H1 (cell line): ENCODE data around the gene SYVN1. TPM values are rescaled to one million over a fixed set of nuclear protein-coding genes. Genes with fewer than 3 reads are reported as not detected.

Experiments used
- CTCF ChIA-PET: fragments of 300-600 bp; sonication (Branson Sonifier 250); formaldehyde crosslinking; loops from one replicate; lab custom pipeline; 2021; ENCODE audit not compliant: partially characterized antibody; lab: Charles Lee
- POLR2A ChIA-PET: fragments of 300-600 bp; sonication (Branson Sonifier 250); formaldehyde crosslinking; loops from one replicate; lab custom pipeline; 2021; ENCODE audit warnings: inconsistent platforms; ENCODE audit not compliant: partially characterized antibody; lab: Charles Lee
- DNase-seq, 2 experiments: peaks; one replicate each; pipeline versions ENCODE4 v3.0.0 to v3.0.0-alpha.2; 2010 to 2022; ENCODE audit warnings: low spot score in 2 of 2, low read depth in 1 of 2, mixed read lengths in 1 of 2
- FAIRE-seq: peaks from 2 replicates; lab custom pipeline; 2011; peaks lifted over from hg19 to GRCh38; lab: Jason Lieb, UNC
- H2AFZ ChIP-seq: 2 replicates; pipeline ENCODE4 v1.8.1; 2012; ENCODE audit warnings: low read length, inconsistent platforms
- H2AK5ac ChIP-seq: 2 replicates; pipeline ENCODE4 v1.6.1; 2013; ENCODE audit warnings: low read depth, low read length
- H2BK120ac ChIP-seq: replicated peaks from 2 replicates; pipeline ENCODE3; 2013; ENCODE audit warnings: low read depth, low read length, inconsistent platforms
- H2BK12ac ChIP-seq: 2 replicates; pipeline ENCODE4 v1.6.1; 2013; ENCODE audit warnings: low read depth, low read length
- H2BK15ac ChIP-seq: 2 replicates; pipeline ENCODE4 v1.6.1; 2013; ENCODE audit warnings: low read length
- H2BK20ac ChIP-seq: 2 replicates; pipeline ENCODE4 v1.6.1; 2013; ENCODE audit warnings: low read length
- H2BK5ac ChIP-seq: 2 replicates; pipeline ENCODE4 v1.6.1; 2013; ENCODE audit warnings: low read depth, low read length
- H3K14ac ChIP-seq: 2 replicates; pipeline ENCODE4 v1.6.1; 2013; ENCODE audit warnings: inconsistent platforms; ENCODE audit not compliant: insufficient read length
- H3K18ac ChIP-seq: 2 replicates; pipeline ENCODE4 v1.6.1; 2013; ENCODE audit warnings: low read length; ENCODE audit errors: extremely low read depth
- H3K23ac ChIP-seq: 2 replicates; pipeline ENCODE4 v1.6.1; 2013; ENCODE audit warnings: inconsistent platforms; ENCODE audit not compliant: insufficient read length
- H3K23me2 ChIP-seq: 2 replicates; pipeline ENCODE4 v1.6.1; 2013; ENCODE audit warnings: low read depth, low read length
- H3K27ac ChIP-seq: 2 replicates; pipeline ENCODE4 v1.6.1; 2011; ENCODE audit warnings: low read depth, low read length, inconsistent platforms
- H3K27me3 ChIP-seq, 4 experiments: replicated peaks in 1 of 4; 1 replicate in 1 of 4; 2 replicates in 3 of 4; pipeline versions ENCODE4 v1.6.1 to v1.8.1; 2011 to 2013; ENCODE audit warnings: low read length in 3 of 4, mild to moderate bottlenecking in 3 of 4, inconsistent platforms in 2 of 4, mixed read lengths in 2 of 4, moderate library complexity in 1 of 4; ENCODE audit not compliant: control insufficient read depth in 3 of 4, insufficient read depth in 3 of 4; ENCODE audit errors: extremely low read depth in 1 of 4
- H3K36me3 ChIP-seq, 4 experiments: 2 replicates each; pipeline versions ENCODE4 v1.6.1 to v1.8.1; 2011 to 2013; ENCODE audit warnings: mild to moderate bottlenecking in 4 of 4, low read length in 3 of 4, moderate library complexity in 2 of 4, control low read depth in 1 of 4, inconsistent platforms in 1 of 4; ENCODE audit not compliant: insufficient read depth in 4 of 4, control insufficient read depth in 2 of 4
- H3K4ac ChIP-seq: replicated peaks from 2 replicates; pipeline ENCODE3; 2013; ENCODE audit warnings: low read length, low read depth, mixed read lengths, inconsistent platforms; ENCODE audit not compliant: insufficient read length
- H3K4me1 ChIP-seq, 4 experiments: replicated peaks in 1 of 4; 1 replicate in 1 of 4; 2 replicates in 3 of 4; pipeline versions ENCODE4 v1.6.1 to v1.8.1; 2011 to 2013; ENCODE audit warnings: low read length in 3 of 4, inconsistent platforms in 2 of 4, mixed read lengths in 1 of 4; ENCODE audit not compliant: insufficient read depth in 4 of 4, control insufficient read depth in 3 of 4
- H3K4me2 ChIP-seq, 2 experiments: 2 replicates each; pipeline versions ENCODE4 v1.6.1 to v1.8.1; 2011 to 2013; ENCODE audit warnings: low read depth in 2 of 2, low read length in 2 of 2, control low read depth in 1 of 2, inconsistent platforms in 1 of 2, mild to moderate bottlenecking in 1 of 2; ENCODE audit not compliant: insufficient read depth in 1 of 2
- H3K4me3 ChIP-seq, 4 experiments: fragments of 200-600, 300-600 bp in 1 of 4; sonication (generic), shearing (Covaris generic), sonication (Bioruptor Twin) in 1 of 4; 2 replicates each; pipeline versions ENCODE4 v1.5.1 to v1.8.1; 2011 to 2016; ENCODE audit warnings: low read length in 4 of 4, low read depth in 3 of 4, control low read depth in 2 of 4, inconsistent platforms in 2 of 4, mild to moderate bottlenecking in 2 of 4, mixed read lengths in 1 of 4, moderate library complexity in 1 of 4; ENCODE audit not compliant: insufficient read depth in 2 of 4; ENCODE audit errors: extremely low read depth in 1 of 4
- H3K56ac ChIP-seq: replicated peaks from 2 replicates; pipeline ENCODE3; 2013; ENCODE audit warnings: low read depth, mild to moderate bottlenecking, mixed read lengths, low read length, inconsistent platforms; ENCODE audit not compliant: insufficient read length
- H3K79me1 ChIP-seq: 2 replicates; pipeline ENCODE4 v1.6.1; 2013; ENCODE audit warnings: low read depth, low read length, control low read depth
- H3K79me2 ChIP-seq, 2 experiments: 2 replicates each; pipeline versions ENCODE4 v1.6.1 to v1.8.1; 2012 to 2013; ENCODE audit warnings: low read length in 2 of 2, mild to moderate bottlenecking in 2 of 2, inconsistent platforms in 1 of 2; ENCODE audit not compliant: insufficient read depth in 2 of 2, control insufficient read depth in 1 of 2
- H3K9ac ChIP-seq, 4 experiments: replicated peaks in 1 of 4; 1 replicate in 1 of 4; 2 replicates in 3 of 4; pipeline versions ENCODE4 v1.6.1 to v1.8.1; 2011 to 2013; ENCODE audit warnings: low read depth in 3 of 4, low read length in 3 of 4, control low read depth in 2 of 4, mild to moderate bottlenecking in 2 of 4, moderate library complexity in 2 of 4, inconsistent platforms in 1 of 4; ENCODE audit errors: extremely low read depth in 1 of 4
- H3K9me3 ChIP-seq, 2 experiments: 2 replicates each; pipeline versions ENCODE4 v1.6.1 to v1.8.1; 2012 to 2013; ENCODE audit warnings: mild to moderate bottlenecking in 2 of 2, moderate library complexity in 2 of 2, control low read depth in 1 of 2, inconsistent platforms in 1 of 2, low read depth in 1 of 2, low read length in 1 of 2, mixed read lengths in 1 of 2; ENCODE audit not compliant: insufficient read depth in 2 of 2
- H4K20me1 ChIP-seq, 2 experiments: replicated peaks in 1 of 2; 2 replicates each; pipeline versions ENCODE3 to v1.8.1; 2011 to 2013; ENCODE audit warnings: inconsistent platforms in 2 of 2, low read length in 2 of 2, mild to moderate bottlenecking in 1 of 2; ENCODE audit not compliant: insufficient read depth in 2 of 2, control insufficient read depth in 1 of 2
- H4K5ac ChIP-seq: 2 replicates; pipeline ENCODE4 v1.6.1; 2013; ENCODE audit warnings: low read length, low read depth, mixed read lengths, inconsistent platforms; ENCODE audit not compliant: insufficient read length
- H4K8ac ChIP-seq: 2 replicates; pipeline ENCODE4 v1.8.0; 2013; ENCODE audit warnings: mild to moderate bottlenecking, moderate library complexity, low read length, inconsistent platforms; ENCODE audit not compliant: insufficient read depth; ENCODE audit errors: extremely low read depth
- H4K91ac ChIP-seq: replicated peaks from 2 replicates; pipeline ENCODE3; 2013; ENCODE audit warnings: low read length, mixed read lengths, inconsistent platforms; ENCODE audit not compliant: insufficient read length
- CTBP2 ChIP-seq: IDR thresholded peaks from 2 replicates; pipeline ENCODE4 v1.7.0; 2011; ENCODE audit warnings: borderline replicate concordance, mild to moderate bottlenecking, moderate library complexity, mixed read lengths, low read length; ENCODE audit not compliant: insufficient read depth, insufficient read length
- POLR2A ChIP-seq, 2 experiments: IDR thresholded peaks; 1 replicate in 1 of 2; 2 replicates in 1 of 2; pipeline ENCODE4 v1.6.1; 2011; ENCODE audit warnings: low read depth in 2 of 2, low read length in 2 of 2, mild to moderate bottlenecking in 2 of 2; ENCODE audit errors: control extremely low read depth in 1 of 2
- WGBS, 2 experiments: shearing (Covaris generic) in 1 of 2; methylation state at CpG; one replicate each; pipeline versions ENCODE4 v1.1.6 to v1.1.7; 2013 to 2015; ENCODE audit warnings: low lambda C conversion rate in 2 of 2, mixed read lengths in 2 of 2, inconsistent platforms in 1 of 2, low coverage in 1 of 2, missing lambda C conversion rate in 1 of 2; ENCODE audit not compliant: insufficient replicate concordance in 2 of 2, insufficient coverage in 1 of 2, insufficient read length in 1 of 2; ENCODE audit errors: extremely low coverage in 1 of 2, missing lambda C conversion rate in 1 of 2; 5-methylcytosine and 5-hydroxymethylcytosine counted together
- polyA plus RNA-seq, 7 experiments: library from polyadenylated mRNA; depleted of rRNA in 3 of 7; stranded (reverse) in 5 of 7; unstranded in 2 of 7; fragments of >200 nt in 5 of 7; fragments of 200-250 nt in 2 of 7; gene quantifications; 1 replicate in 5 of 7; 2 replicates in 1 of 7; 4 replicates in 1 of 7; pipeline versions ENCODE4 v1.2.1 to v1.2.3, GENCODE V29; 2011 to 2013; ENCODE audit warnings: missing spikeins in 2 of 7, mixed read lengths in 2 of 7
- total RNA-seq: library from RNA; stranded (reverse); fragmentation: NEBNext Ultra II Directional; extraction: Animal tissue kit (Norgen Biotek cat#: 25700); gene quantifications from 2 replicates; pipeline ENCODE4 v1.2.1, GENCODE V29; 2021

SYVN1 gene
- total and polyA plus RNA-seq, 2 of the 8 experiments (the other 6 are each of a cell fraction or from before 2014, with no cell fraction given): 27.8 to 29.4 TPM

DNA sequence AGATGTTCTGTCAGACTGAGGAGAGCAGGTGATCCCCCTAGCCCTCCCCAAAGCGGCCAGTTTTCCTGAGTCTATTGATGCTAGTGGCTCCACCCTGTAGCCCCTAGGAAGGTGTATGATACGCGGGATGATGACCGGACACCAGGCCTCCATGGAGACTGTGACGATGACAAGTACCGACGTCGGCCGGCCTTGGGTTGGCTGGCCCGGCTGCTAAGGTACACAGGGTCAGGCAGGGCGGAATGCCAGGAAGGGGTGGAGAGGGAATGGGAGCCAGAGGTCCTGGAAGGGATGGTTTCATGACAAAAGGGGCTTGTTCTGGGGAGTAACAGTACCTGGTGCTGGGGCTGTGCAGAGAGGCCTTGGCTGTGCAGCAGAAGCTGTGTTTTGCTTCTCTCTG, 47.1 kb downstream of the SYVN1 start:
- Histone ChIP-seq H2BK120ac (no peak overlapping the region), H3K56ac (no peak overlapping the region), H4K8ac (no peak overlapping the region; the same call in 1 of the 2 replicates), H2AK5ac (no peak overlapping the region), H3K4me3 (no peak overlapping the region), H3K18ac (no peak overlapping the region), H3K23me2 (peaks cover 8% of the 10 kb centered on the region), H3K9ac (no peak overlapping the region), H3K79me1 (peaks cover 17% of the 10 kb centered on the region), H3K79me2 (peaks cover 10 to 18% of the 10 kb centered on the region in 2 experiments), H3K27ac (no peak overlapping the region), H4K20me1 (peaks cover 0 to 4% of the 10 kb centered on the region in 2 experiments), H3K27me3 (no peaks in the 10 kb centered on the region), H4K5ac (no peak overlapping the region), H4K91ac (no peak overlapping the region), H2AFZ (no peak overlapping the region), H3K36me3 (peaks cover 2 to 14% (median 11%) of the 10 kb centered on the region in 4 experiments; a peak in 6 of 8 replicates), H2BK20ac (no peak overlapping the region), H2BK5ac (no peak overlapping the region), H3K9me3 (no peaks in the 10 kb centered on the region), H2BK12ac (no peak overlapping the region), H2BK15ac (no peak overlapping the region), H3K4me1 (peaks cover 0 to 9% (median 4%) of the 10 kb centered on the region in 4 experiments; a peak in 5 of 7 replicates), H3K4me2 (no peak overlapping the region), H3K23ac (no peak overlapping the region), H3K14ac (no peak overlapping the region), H3K4ac (no peak overlapping the region)
- TF ChIP-seq CTBP2 (no peak), POLR2A (IDR thresholded peaks at IDR 0.05; ENCODE audit: control extremely low read depth in 1 of 2, low read depth in 2 of 2, low read length in 2 of 2) (peak in 1 of 2 experiments; percentile 24; a peak in 1 of 3 replicates)
- FAIRE-seq (no peak), DNase-seq (no peak)
- 90% methylated on average over 11 of the region's 11 CpGs; no CpG with 5 or more reads in 1 of the 2 experiments for WGBS, 2 experiments
- ChIA-PET POLR2A (interaction anchor here (0.7 to 16.8 kb wide), 4 partner anchors 10 to 30 kb away, joined by 3 to 230 read pairs (median 26); partner anchors contain the start of genes CDCA5, VPS51, ZFPL1 and ZNHIT2), CTCF (interaction anchor here (0.9 to 2.3 kb wide), 4 partner anchors 22 to 238 kb away, joined by 3 to 7 read pairs (median 3); no protein-coding TSS in a partner anchor)
